Panc1 (cell line): ENCODE measurements around the gene KMT2A.

Experiments used
- CTCF ChIP-seq: fragments of 450-650 bp; IDR thresholded peaks from 2 replicates; pipeline ENCODE4 v1.5.1; 2017; ENCODE audit warnings: mild to moderate bottlenecking
- POLR2AphosphoS5 ChIP-seq: IDR thresholded peaks from 2 replicates; pipeline ENCODE4 v1.6.1; 2012; ENCODE audit warnings: mild to moderate bottlenecking, low read depth, low read length, moderate library complexity
- REST ChIP-seq, 2 experiments: IDR thresholded peaks; 2 replicates each; pipeline ENCODE4 v1.6.1; 2011 to 2012; ENCODE audit warnings: low read depth in 2 of 2, control low read depth in 1 of 2, low read length in 1 of 2, mild to moderate bottlenecking in 1 of 2, moderate library complexity in 1 of 2; ENCODE audit not compliant: insufficient read depth in 1 of 2
- TCF7L2 ChIP-seq: IDR thresholded peaks from 2 replicates; pipeline ENCODE4 v1.6.1; 2011; ENCODE audit warnings: mild to moderate bottlenecking, low read depth, low read length, inconsistent platforms

DNA sequence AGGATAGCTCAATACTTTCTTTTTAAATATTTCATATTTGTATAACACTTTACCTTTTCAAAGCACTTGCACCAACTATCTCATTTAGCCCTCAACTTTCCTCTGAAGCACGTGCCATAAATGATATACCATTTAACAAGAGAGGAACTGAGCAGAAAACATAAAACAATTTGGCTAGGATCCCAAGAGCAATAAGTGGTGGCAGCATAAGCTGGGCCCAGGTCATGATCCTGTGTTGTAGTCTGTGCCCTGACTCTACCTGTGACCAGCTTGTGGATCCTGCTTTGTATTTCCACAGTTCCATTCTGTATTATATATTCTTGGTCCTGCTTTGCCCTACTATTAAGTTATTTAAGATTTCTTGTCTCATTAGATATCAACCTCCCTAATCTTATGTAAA lies 23.4 kb upstream of the KMT2A start:
- TF ChIP-seq CTCF, result no peak
- TF ChIP-seq POLR2AphosphoS5, result no peak
- no peak for TF ChIP-seq TCF7L2
- no peak for TF ChIP-seq REST (IDR thresholded peaks at IDR 0.05; ENCODE audit: insufficient read depth in 1 of 2, low read depth in 2 of 2, low read length in 1 of 2)
